HepG2 (cell line): ENCODE results near the gene PHYHIPL. TPM values are rescaled to one million over a fixed set of nuclear protein-coding genes. Genes with fewer than 3 reads are reported as not detected.

ENCODE experiments used
- ARID2 ChIP-seq: sonication (generic); formaldehyde crosslinking; IDR thresholded peaks from 2 replicates; pipeline ENCODE4 v1.8.1; 2022; ENCODE audit warnings: mild to moderate bottlenecking, missing genetic modification reagents, borderline replicate concordance
- HOXA5 ChIP-seq: sonication (generic); formaldehyde crosslinking; IDR thresholded peaks from 2 replicates; pipeline ENCODE4 v1.4.0; 2020; ENCODE audit warnings: missing genetic modification reagents
- KDM3A ChIP-seq: IDR thresholded peaks from 2 replicates; pipeline ENCODE4 v1.6.1; 2018; ENCODE audit warnings: low read depth, missing compliant biosample characterization
- MAFK ChIP-seq, 2 experiments: IDR thresholded peaks in 1 of 2; conservative IDR thresholded peaks in 1 of 2; 2 replicates each; pipeline ENCODE4 v1.6.1; 2011; ENCODE audit warnings: improper control_type of control experiment in 2 of 2, low read length in 2 of 2
- NFYB ChIP-seq: sonication (generic); formaldehyde crosslinking; IDR thresholded peaks from 2 replicates; pipeline ENCODE4 v1.4.0; 2020; ENCODE audit warnings: missing genetic modification reagents
- RELA ChIP-seq: sonication (generic); formaldehyde crosslinking; IDR thresholded peaks from 2 replicates; pipeline ENCODE4 v1.4.0; 2020; ENCODE audit warnings: missing genetic modification reagents
- SALL2 ChIP-seq: sonication (generic); formaldehyde crosslinking; IDR thresholded peaks from 2 replicates; pipeline ENCODE4 v1.8.1; 2023; ENCODE audit warnings: mild to moderate bottlenecking, missing genetic modification reagents, inconsistent platforms
- SRY ChIP-seq: sonication (generic); formaldehyde crosslinking; IDR thresholded peaks from 2 replicates; pipeline ENCODE4 v1.8.0; 2022; ENCODE audit warnings: mild to moderate bottlenecking, missing genetic modification reagents
- ZFY ChIP-seq: sonication (generic); formaldehyde crosslinking; IDR thresholded peaks from 2 replicates; pipeline ENCODE4 v1.4.0; 2020; ENCODE audit warnings: missing genetic modification reagents
- ZNF253 ChIP-seq: sonication (generic); formaldehyde crosslinking; IDR thresholded peaks from 2 replicates; pipeline ENCODE4 v1.8.0; 2022; ENCODE audit warnings: mild to moderate bottlenecking, missing genetic modification reagents, borderline replicate concordance
- ZNF329 ChIP-seq: sonication (generic); formaldehyde crosslinking; IDR thresholded peaks from 2 replicates; pipeline ENCODE4 v1.9.0; 2021; ENCODE audit warnings: low read depth, mild to moderate bottlenecking, missing genetic modification reagents
- ZNF530 ChIP-seq: sonication (generic); formaldehyde crosslinking; IDR thresholded peaks from 2 replicates; pipeline ENCODE4 v1.5.0; 2020; ENCODE audit warnings: low read depth, mild to moderate bottlenecking, missing genetic modification reagents
- ZNF644 ChIP-seq: IDR thresholded peaks from 2 replicates; pipeline ENCODE4 v1.6.1; 2016; ENCODE audit warnings: low read depth
- ZSCAN9 ChIP-seq: IDR thresholded peaks from 2 replicates; pipeline ENCODE4 v1.6.1; 2016; ENCODE audit warnings: borderline replicate concordance
- polyA plus RNA-seq, 8 experiments: library from polyadenylated mRNA; depleted of rRNA in 3 of 8; stranded (reverse) in 7 of 8; unstranded in 1 of 8; fragments of >200 nt; fragmentation: Illumina TruSeq in 4 of 8; extraction: Trizol in 4 of 8; gene quantifications; 2 replicates each; pipeline versions ENCODE4 v1.2.1 to v1.2.3, GENCODE V29; 2011 to 2016; ENCODE audit warnings: low read depth in 4 of 8, missing spikeins in 1 of 8, mixed read lengths in 1 of 8; ENCODE audit not compliant: insufficient read depth in 1 of 8
- total RNA-seq, 5 experiments: library from RNA; depleted of rRNA; stranded (reverse); fragments of >200 nt; fragmentation: Illumina TruSeq; extraction: Trizol; gene quantifications; 2 replicates each; pipeline ENCODE4 v1.2.3, GENCODE V29; 2016; ENCODE audit warnings: low read depth in 1 of 5
- TF ChIP-seq, protein P1 (sequence below): IDR thresholded peaks from 2 replicates; pipeline ENCODE4 v1.6.1; 2016; ENCODE audit warnings: missing compliant biosample characterization, missing genetic modification reagents, borderline replicate concordance
- TF ChIP-seq, protein P2 (sequence below): sonication (generic); formaldehyde crosslinking; IDR thresholded peaks from 2 replicates; pipeline ENCODE4 v1.4.0; 2020; ENCODE audit warnings: missing genetic modification reagents
- TF ChIP-seq, protein P3 (sequence below): sonication (generic); formaldehyde crosslinking; IDR thresholded peaks from 2 replicates; pipeline ENCODE4 v1.8.1; 2023; ENCODE audit warnings: mild to moderate bottlenecking, moderate library complexity, missing genetic modification reagents
- TF ChIP-seq, protein P4 (sequence below): sonication (generic); formaldehyde crosslinking; IDR thresholded peaks from 2 replicates; pipeline ENCODE4 v1.4.0; 2020; ENCODE audit warnings: mild to moderate bottlenecking, missing genetic modification reagents
- TF ChIP-seq, protein P5 (sequence below): sonication (generic); formaldehyde crosslinking; IDR thresholded peaks from 2 replicates; pipeline ENCODE4 v1.5.0; 2020; ENCODE audit warnings: mild to moderate bottlenecking, missing genetic modification reagents

Gene PHYHIPL
- total and polyA plus RNA-seq, 2 of the 13 experiments (the other 11 are each of a cell fraction or from before 2014, with no cell fraction given) = 40.6 to 78.5 TPM

DNA sequence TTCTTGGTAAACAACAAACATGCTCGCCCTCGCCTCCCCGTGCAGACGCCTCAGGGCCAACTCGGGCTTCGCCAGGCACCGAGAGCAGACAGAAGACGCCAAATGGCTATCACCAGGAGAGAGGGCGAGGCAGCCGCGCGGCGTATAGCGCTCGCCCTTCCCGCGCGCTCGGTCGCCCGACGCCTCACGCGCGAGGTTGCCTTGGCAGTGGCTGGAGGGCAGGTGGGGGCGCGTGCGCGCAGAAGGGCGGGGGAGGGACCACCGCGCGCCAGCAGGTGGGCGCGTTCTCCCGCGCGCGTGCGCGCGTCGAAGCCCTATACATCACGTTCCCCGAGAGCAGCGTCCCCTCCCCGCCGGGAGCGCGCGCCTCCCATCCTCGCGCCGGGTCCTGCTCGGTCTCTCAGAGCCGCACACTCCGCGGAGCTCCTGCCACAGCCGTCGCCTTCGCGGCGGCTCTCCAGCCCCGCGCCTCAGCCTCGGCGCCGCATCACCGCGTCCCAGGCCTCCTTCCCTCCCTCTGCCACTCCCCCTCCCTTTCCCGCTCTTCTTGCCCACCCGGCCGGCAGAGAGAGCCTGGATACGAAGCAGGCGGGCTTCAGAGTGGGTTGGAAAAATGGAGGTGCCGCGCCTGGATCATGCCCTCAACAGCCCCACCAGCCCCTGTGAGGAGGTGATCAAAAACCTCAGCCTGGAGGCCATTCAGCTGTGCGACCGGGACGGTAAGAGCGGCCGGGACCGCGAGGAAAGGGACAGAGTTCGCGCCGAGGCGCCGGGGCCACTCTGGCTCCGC lies at the start of gene PHYHIPL (continued):
- TF ChIP-seq, protein P1, sequence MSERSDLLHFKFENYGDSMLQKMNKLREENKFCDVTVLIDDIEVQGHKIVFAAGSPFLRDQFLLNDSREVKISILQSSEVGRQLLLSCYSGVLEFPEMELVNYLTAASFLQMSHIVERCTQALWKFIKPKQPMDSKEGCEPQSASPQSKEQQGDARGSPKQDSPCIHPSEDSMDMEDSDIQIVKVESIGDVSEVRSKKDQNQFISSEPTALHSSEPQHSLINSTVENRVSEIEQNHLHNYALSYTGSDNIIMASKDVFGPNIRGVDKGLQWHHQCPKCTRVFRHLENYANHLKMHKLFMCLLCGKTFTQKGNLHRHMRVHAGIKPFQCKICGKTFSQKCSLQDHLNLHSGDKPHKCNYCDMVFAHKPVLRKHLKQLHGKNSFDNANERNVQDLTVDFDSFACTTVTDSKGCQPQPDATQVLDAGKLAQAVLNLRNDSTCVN (CRISPR knock-in tag) = peak; percentile 8; the same call in 1 of the 2 replicates
- TF ChIP-seq, protein P2, sequence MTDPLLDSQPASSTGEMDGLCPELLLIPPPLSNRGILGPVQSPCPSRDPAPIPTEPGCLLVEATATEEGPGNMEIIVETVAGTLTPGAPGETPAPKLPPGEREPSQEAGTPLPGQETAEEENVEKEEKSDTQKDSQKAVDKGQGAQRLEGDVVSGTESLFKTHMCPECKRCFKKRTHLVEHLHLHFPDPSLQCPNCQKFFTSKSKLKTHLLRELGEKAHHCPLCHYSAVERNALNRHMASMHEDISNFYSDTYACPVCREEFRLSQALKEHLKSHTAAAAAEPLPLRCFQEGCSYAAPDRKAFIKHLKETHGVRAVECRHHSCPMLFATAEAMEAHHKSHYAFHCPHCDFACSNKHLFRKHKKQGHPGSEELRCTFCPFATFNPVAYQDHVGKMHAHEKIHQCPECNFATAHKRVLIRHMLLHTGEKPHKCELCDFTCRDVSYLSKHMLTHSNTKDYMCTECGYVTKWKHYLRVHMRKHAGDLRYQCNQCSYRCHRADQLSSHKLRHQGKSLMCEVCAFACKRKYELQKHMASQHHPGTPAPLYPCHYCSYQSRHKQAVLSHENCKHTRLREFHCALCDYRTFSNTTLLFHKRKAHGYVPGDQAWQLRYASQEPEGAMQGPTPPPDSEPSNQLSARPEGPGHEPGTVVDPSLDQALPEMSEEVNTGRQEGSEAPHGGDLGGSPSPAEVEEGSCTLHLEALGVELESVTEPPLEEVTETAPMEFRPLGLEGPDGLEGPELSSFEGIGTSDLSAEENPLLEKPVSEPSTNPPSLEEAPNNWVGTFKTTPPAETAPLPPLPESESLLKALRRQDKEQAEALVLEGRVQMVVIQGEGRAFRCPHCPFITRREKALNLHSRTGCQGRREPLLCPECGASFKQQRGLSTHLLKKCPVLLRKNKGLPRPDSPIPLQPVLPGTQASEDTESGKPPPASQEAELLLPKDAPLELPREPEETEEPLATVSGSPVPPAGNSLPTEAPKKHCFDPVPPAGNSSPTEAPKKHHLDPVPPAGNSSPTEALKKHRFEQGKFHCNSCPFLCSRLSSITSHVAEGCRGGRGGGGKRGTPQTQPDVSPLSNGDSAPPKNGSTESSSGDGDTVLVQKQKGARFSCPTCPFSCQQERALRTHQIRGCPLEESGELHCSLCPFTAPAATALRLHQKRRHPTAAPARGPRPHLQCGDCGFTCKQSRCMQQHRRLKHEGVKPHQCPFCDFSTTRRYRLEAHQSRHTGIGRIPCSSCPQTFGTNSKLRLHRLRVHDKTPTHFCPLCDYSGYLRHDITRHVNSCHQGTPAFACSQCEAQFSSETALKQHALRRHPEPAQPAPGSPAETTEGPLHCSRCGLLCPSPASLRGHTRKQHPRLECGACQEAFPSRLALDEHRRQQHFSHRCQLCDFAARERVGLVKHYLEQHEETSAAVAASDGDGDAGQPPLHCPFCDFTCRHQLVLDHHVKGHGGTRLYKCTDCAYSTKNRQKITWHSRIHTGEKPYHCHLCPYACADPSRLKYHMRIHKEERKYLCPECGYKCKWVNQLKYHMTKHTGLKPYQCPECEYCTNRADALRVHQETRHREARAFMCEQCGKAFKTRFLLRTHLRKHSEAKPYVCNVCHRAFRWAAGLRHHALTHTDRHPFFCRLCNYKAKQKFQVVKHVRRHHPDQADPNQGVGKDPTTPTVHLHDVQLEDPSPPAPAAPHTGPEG (CRISPR knock-in tag) = peak; percentile 68; the same call in 1 of the 2 replicates
- TF ChIP-seq SRY (CRISPR knock-in tag) (peak; percentile 92), MAFK (conservative IDR thresholded peaks at IDR 0.05 in 1 of 2, IDR thresholded peaks at IDR 0.05 in 1 of 2; ENCODE audit: low read length in 2 of 2) (no peak), HOXA5 (peak; percentile 73; the same call in 1 of the 2 replicates), ZSCAN9 (CRISPR knock-in tag) (peak; percentile 68; the same call in 1 of the 2 replicates), ZNF253 (CRISPR knock-in tag) (no peak; the same call in 1 of the 2 replicates), NFYB (CRISPR knock-in tag) (no peak), ZNF644 (CRISPR knock-in tag) (no peak), RELA (CRISPR knock-in tag) (no peak), ZNF530 (no peak), SALL2 (CRISPR knock-in tag) (peak; percentile 87), KDM3A (CRISPR knock-in tag) (no peak; the same call in 1 of the 2 replicates), ARID2 (CRISPR knock-in tag) (no peak), ZNF329 (CRISPR knock-in tag) (peak; percentile 74), ZFY (CRISPR knock-in tag) (peak; percentile 65)
- TF ChIP-seq, protein P3, sequence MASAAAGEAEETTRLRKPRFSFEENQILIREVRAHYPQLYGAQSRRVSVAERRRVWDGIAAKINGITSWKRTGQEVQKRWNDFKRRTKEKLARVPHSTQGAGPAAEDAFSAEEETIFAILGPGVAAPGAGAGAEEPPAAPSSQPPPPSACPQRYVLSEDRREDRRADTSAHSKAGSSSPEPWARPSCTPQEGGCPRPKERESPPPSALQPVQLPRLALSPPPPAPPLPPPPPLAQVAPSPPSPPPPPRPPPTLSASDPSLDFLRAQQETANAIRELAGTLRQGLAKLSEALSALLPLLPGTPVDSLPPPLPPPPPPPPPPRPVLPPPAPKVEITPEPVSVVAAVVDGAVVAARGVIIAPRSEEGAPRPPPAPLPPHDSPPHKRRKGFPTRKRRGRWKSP = peak; percentile 78; the same call in 1 of the 2 replicates
- TF ChIP-seq, protein P4, sequence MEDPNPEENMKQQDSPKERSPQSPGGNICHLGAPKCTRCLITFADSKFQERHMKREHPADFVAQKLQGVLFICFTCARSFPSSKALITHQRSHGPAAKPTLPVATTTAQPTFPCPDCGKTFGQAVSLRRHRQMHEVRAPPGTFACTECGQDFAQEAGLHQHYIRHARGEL (CRISPR knock-in tag) = no peak
- TF ChIP-seq, protein P5, sequence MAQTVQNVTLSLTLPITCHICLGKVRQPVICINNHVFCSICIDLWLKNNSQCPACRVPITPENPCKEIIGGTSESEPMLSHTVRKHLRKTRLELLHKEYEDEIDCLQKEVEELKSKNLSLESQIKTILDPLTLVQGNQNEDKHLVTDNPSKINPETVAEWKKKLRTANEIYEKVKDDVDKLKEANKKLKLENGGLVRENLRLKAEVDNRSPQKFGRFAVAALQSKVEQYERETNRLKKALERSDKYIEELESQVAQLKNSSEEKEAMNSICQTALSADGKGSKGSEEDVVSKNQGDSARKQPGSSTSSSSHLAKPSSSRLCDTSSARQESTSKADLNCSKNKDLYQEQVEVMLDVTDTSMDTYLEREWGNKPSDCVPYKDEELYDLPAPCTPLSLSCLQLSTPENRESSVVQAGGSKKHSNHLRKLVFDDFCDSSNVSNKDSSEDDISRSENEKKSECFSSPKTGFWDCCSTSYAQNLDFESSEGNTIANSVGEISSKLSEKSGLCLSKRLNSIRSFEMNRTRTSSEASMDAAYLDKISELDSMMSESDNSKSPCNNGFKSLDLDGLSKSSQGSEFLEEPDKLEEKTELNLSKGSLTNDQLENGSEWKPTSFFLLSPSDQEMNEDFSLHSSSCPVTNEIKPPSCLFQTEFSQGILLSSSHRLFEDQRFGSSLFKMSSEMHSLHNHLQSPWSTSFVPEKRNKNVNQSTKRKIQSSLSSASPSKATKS = no peak
